Fibroblast of lung (primary cell): Measurements from ENCODE around the gene BMP7. TPM values are rescaled to one million over a fixed set of nuclear protein-coding genes. Genes with fewer than 3 reads are reported as not detected.
A peak's percentile ranks its signal among the peaks of the same experiment; 100 is the strongest.

Experiments
- DNase-seq, 2 donors: peaks; one replicate each; pipeline versions ENCODE4 v3.0.0 to v3.0.0-alpha.2; 2010; ENCODE audit warnings: low read depth in 2 of 2
- H2AFZ ChIP-seq: 2 replicates; pipeline ENCODE4 v1.5.1; 2012; ENCODE audit warnings: low read length, control low read depth, inconsistent platforms
- H3K27ac ChIP-seq: 2 replicates; pipeline ENCODE4 v1.5.1; 2011; ENCODE audit warnings: low read length, control low read depth; ENCODE audit not compliant: insufficient read depth
- H3K27me3 ChIP-seq: 2 replicates; pipeline ENCODE4 v1.5.1; 2011; ENCODE audit warnings: mild to moderate bottlenecking, low read length; ENCODE audit not compliant: control insufficient read depth, insufficient read depth
- H3K36me3 ChIP-seq: 2 replicates; pipeline ENCODE4 v1.5.1; 2011; ENCODE audit warnings: low read length; ENCODE audit not compliant: control insufficient read depth, insufficient read depth
- H3K4me1 ChIP-seq: 2 replicates; pipeline ENCODE4 v1.5.1; 2011; ENCODE audit warnings: low read length; ENCODE audit not compliant: control insufficient read depth, insufficient read depth; ENCODE audit errors: extremely low read depth
- H3K4me2 ChIP-seq: 2 replicates; pipeline ENCODE4 v1.5.1; 2011; ENCODE audit warnings: low read length, control low read depth; ENCODE audit not compliant: insufficient read depth; ENCODE audit errors: extremely low read depth
- H3K4me3 ChIP-seq, 4 experiments: fragments of 200-600 bp in 1 of 4; sonication (generic) in 1 of 4; replicated peaks in 1 of 4; 2 replicates each; pipeline ENCODE4 v1.5.1; 2011 to 2016; ENCODE audit warnings: low read length in 4 of 4, low read depth in 3 of 4, mild to moderate bottlenecking in 3 of 4, control low read depth in 2 of 4, inconsistent platforms in 1 of 4, mixed read lengths in 1 of 4; ENCODE audit not compliant: insufficient read depth in 1 of 4; ENCODE audit errors: control extremely low read depth in 1 of 4
- H3K79me2 ChIP-seq: 2 replicates; pipeline ENCODE4 v1.5.1; 2012; ENCODE audit warnings: mild to moderate bottlenecking, low read length, inconsistent platforms; ENCODE audit not compliant: control insufficient read depth, insufficient read depth
- H3K9ac ChIP-seq: 2 replicates; pipeline ENCODE4 v1.5.1; 2011; ENCODE audit warnings: mild to moderate bottlenecking, low read length, control low read depth; ENCODE audit not compliant: insufficient read depth
- H3K9me3 ChIP-seq: 2 replicates; pipeline ENCODE4 v1.5.1; 2012; ENCODE audit warnings: low read depth, low read length; ENCODE audit not compliant: control insufficient read depth, insufficient read depth
- H4K20me1 ChIP-seq: 2 replicates; pipeline ENCODE4 v1.5.1; 2011; ENCODE audit warnings: low read length; ENCODE audit not compliant: control insufficient read depth, insufficient read depth; ENCODE audit errors: extremely low read depth
- CTCF ChIP-seq, 2 donors: IDR thresholded peaks in 1 of 2; conservative IDR thresholded peaks in 1 of 2; 1 replicate in 1 of 2; 2 replicates in 1 of 2; pipeline ENCODE4 v1.5.1; 2011 to 2012; ENCODE audit warnings: low read length in 2 of 2, control low read depth in 1 of 2, inconsistent platforms in 1 of 2, low read depth in 1 of 2, mild to moderate bottlenecking in 1 of 2
- EZH2 ChIP-seq: IDR thresholded peaks from 2 replicates; pipeline ENCODE4 v1.5.1; 2012; ENCODE audit warnings: low read length, control low read depth, mild to moderate bottlenecking; ENCODE audit errors: missing control alignments
- polyA plus RNA-seq, 2 donors: library from polyadenylated mRNA; depleted of rRNA in 1 of 2; stranded (reverse) in 1 of 2; unstranded in 1 of 2; fragments of >200 nt; gene quantifications; 2 replicates each; pipeline ENCODE4 v1.2.1, GENCODE V29; 2011 to 2012; ENCODE audit warnings: missing spikeins in 1 of 2
- total RNA-seq: library from RNA; depleted of rRNA; stranded (reverse); fragments of >200 nt; gene quantifications from 2 replicates; pipeline ENCODE4 v1.2.1, GENCODE V29; 2014

BMP7 gene
- total and polyA plus RNA-seq, 2 donors (not counting 1 experiment from before 2014, with no cell fraction given): not detected

GRCh38 chr20:57205606-57206219 is 60.7 kb downstream of the BMP7 start:
- no peak for TF ChIP-seq CTCF (conservative IDR thresholded peaks at IDR 0.05 in 1 of 2, IDR thresholded peaks at IDR 0.05 in 1 of 2; ENCODE audit: low read depth in 1 of 2, low read length in 2 of 2)
- no peak for TF ChIP-seq EZH2
- DNase-seq: peak; percentile 26 to 91
- H3K9me3 ChIP-seq: no peaks in the 10 kb centered on the region
- no peak overlapping the region for H2AFZ ChIP-seq
- H3K9ac ChIP-seq: no peak overlapping the region
- H3K27me3 ChIP-seq: no peaks in the 10 kb centered on the region
- H3K27ac ChIP-seq: no peak overlapping the region
- H3K79me2 ChIP-seq: no peaks in the 10 kb centered on the region
- no peak overlapping the region for H3K4me2 ChIP-seq
- H3K36me3 ChIP-seq: no peaks in the 10 kb centered on the region
- H4K20me1 ChIP-seq: no peaks in the 10 kb centered on the region
- H3K4me1 ChIP-seq: no peaks in the 10 kb centered on the region
- no peak overlapping the region for H3K4me3 ChIP-seq

- no peak for DNase-seq
- Histone ChIP-seq H3K27ac (no peak overlapping the region), H3K36me3 (no peaks in the 10 kb centered on the region), H3K79me2 (no peaks in the 10 kb centered on the region), H2AFZ (no peak overlapping the region), H3K4me2 (no peak overlapping the region), H3K4me3 (no peak overlapping the region), H3K9me3 (no peaks in the 10 kb centered on the region), H3K4me1 (no peaks in the 10 kb centered on the region), H3K9ac (no peak overlapping the region), H3K27me3 (no peaks in the 10 kb centered on the region), H4K20me1 (no peaks in the 10 kb centered on the region)
- no peak for TF ChIP-seq CTCF (conservative IDR thresholded peaks at IDR 0.05 in 1 of 2, IDR thresholded peaks at IDR 0.05 in 1 of 2; ENCODE audit: low read depth in 1 of 2, low read length in 2 of 2)
- TF ChIP-seq EZH2: no peak
Observed at GRCh38 chr20:57203986-57204385, 62.5 kb downstream of the BMP7 start.

GRCh38 chr20:57203204-57203603 is 63.2 kb downstream of the BMP7 start:
- no peak for DNase-seq
- Histone ChIP-seq H3K79me2 (no peaks in the 10 kb centered on the region), H3K36me3 (no peaks in the 10 kb centered on the region), H3K9ac (no peak overlapping the region), H3K27ac (no peak overlapping the region), H3K4me1 (no peaks in the 10 kb centered on the region), H3K4me3 (no peak overlapping the region), H2AFZ (no peak overlapping the region), H3K27me3 (no peaks in the 10 kb centered on the region), H4K20me1 (no peaks in the 10 kb centered on the region), H3K9me3 (no peaks in the 10 kb centered on the region), H3K4me2 (no peak overlapping the region)
- TF ChIP-seq EZH2 (no peak), CTCF (conservative IDR thresholded peaks at IDR 0.05 in 1 of 2, IDR thresholded peaks at IDR 0.05 in 1 of 2; ENCODE audit: low read depth in 1 of 2, low read length in 2 of 2) (no peak)
